Measurements from ENCODE around the gene RASA1. TPM values are rescaled to one million over a fixed set of nuclear protein-coding genes. Genes with fewer than 3 reads are reported as not detected.
"Not testable (repeated sequence)": the region's sequence is repeated elsewhere in the genome, so short reads cannot be mapped to it uniquely, and the experiment has no call there.

Gene RASA1
- total RNA-seq, 4 donors from 2014 or later: 22.8 to 37.7 (median 30.3) TPM

- DNase-seq (ENCODE audit: low spot score) (no peak), ATAC-seq (ENCODE audit: low FRiP score) (no peak)
- no peak for TF ChIP-seq CTCF (IDR thresholded peaks at IDR 0.05)
These were observed 35.6 kb downstream of the RASA1 start for GRCh38 chr5:87303324-87303723.

GRCh38 chr5:87306090-87306489, 38.4 kb downstream of the RASA1 start:
- ATAC-seq (ENCODE audit: low FRiP score): not testable (repeated sequence)

GRCh38 chr5:87307796-87308423, 40.2 kb downstream of the RASA1 start:
- ATAC-seq (ENCODE audit: low FRiP score): no peak
- TF ChIP-seq CTCF (IDR thresholded peaks at IDR 0.05): no peak
- DNase-seq (ENCODE audit: low spot score): no peak

More at GRCh38 chr5:87306090-87306489, 38.4 kb downstream of the RASA1 start:
- not testable (repeated sequence) for DNase-seq (ENCODE audit: low spot score)

- no peak for TF ChIP-seq CTCF (IDR thresholded peaks at IDR 0.05)
These were observed 44.0 kb downstream of the RASA1 start for GRCh38 chr5:87311405-87312279.

GRCh38 chr5:87313216-87313615, 45.5 kb downstream of the RASA1 start:
- ATAC-seq (ENCODE audit: low FRiP score) (no peak), DNase-seq (ENCODE audit: low spot score) (no peak)
- no peak for TF ChIP-seq CTCF (IDR thresholded peaks at IDR 0.05)

More at GRCh38 chr5:87311405-87312279, 44.0 kb downstream of the RASA1 start:
- DNase-seq (ENCODE audit: low spot score) (no peak), ATAC-seq (ENCODE audit: low FRiP score) (no peak)

GRCh38 chr5:87319469-87319868, 51.8 kb downstream of the RASA1 start:
- no peak for DNase-seq (ENCODE audit: low spot score)
- no peak for ATAC-seq (ENCODE audit: low FRiP score)
- no peak for TF ChIP-seq CTCF (IDR thresholded peaks at IDR 0.05)

GRCh38 chr5:87321605-87322004, 53.9 kb downstream of the RASA1 start:
- TF ChIP-seq CTCF (IDR thresholded peaks at IDR 0.05): no peak
- ATAC-seq (ENCODE audit: low FRiP score): no peak

More at GRCh38 chr5:87321605-87322004, 53.9 kb downstream of the RASA1 start:
- no peak for DNase-seq (ENCODE audit: low spot score)

Data from omental fat pad (tissue), 4 donors.